ENCODE results near the gene MCM6. TPM values are rescaled to one million over a fixed set of nuclear protein-coding genes. Genes with fewer than 3 reads are reported as not detected.
"Not testable (repeated sequence)": the region's sequence is repeated elsewhere in the genome, so short reads cannot be mapped to it uniquely, and the experiment has no call there.

The MCM6 gene
- total RNA-seq, 1 donor from 2014 or later: 9.6 TPM

DNA sequence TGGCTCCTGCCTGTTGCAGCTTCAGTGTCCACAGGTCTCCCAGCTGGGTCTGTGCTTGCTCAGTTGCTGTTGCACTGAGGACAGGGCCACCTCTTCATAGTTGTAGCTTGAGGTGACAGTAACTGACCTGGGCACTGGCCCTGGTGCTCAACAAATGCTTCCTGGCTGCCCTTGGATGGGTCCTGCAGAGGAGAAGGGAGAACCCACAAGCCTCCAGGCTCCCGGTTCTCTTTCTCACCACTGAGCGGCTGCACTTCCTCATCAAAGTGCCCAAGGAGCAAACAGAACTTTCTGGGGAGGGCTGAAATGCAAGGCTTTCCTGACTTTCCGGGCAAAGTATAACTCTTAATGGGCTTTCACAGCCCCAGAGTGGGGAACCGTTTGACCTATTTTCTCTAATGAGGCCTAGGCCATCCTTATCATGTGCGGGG, 78.0 kb downstream of the MCM6 start:
- TF ChIP-seq POLR2A (IDR thresholded peaks at IDR 0.05) (no peak), POLR2AphosphoS5 (IDR thresholded peaks at IDR 0.05; ENCODE audit: insufficient read depth in 1 of 2, low read depth in 1 of 2) (no peak)
- TF ChIP-seq, protein P1, sequence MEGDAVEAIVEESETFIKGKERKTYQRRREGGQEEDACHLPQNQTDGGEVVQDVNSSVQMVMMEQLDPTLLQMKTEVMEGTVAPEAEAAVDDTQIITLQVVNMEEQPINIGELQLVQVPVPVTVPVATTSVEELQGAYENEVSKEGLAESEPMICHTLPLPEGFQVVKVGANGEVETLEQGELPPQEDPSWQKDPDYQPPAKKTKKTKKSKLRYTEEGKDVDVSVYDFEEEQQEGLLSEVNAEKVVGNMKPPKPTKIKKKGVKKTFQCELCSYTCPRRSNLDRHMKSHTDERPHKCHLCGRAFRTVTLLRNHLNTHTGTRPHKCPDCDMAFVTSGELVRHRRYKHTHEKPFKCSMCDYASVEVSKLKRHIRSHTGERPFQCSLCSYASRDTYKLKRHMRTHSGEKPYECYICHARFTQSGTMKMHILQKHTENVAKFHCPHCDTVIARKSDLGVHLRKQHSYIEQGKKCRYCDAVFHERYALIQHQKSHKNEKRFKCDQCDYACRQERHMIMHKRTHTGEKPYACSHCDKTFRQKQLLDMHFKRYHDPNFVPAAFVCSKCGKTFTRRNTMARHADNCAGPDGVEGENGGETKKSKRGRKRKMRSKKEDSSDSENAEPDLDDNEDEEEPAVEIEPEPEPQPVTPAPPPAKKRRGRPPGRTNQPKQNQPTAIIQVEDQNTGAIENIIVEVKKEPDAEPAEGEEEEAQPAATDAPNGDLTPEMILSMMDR (IDR thresholded peaks at IDR 0.05): no peak
- no peak overlapping the region for H3K27ac ChIP-seq
- intact Hi-C loops (cut with DNase I): no loop called here
- H3K27me3 ChIP-seq: no peaks in the 10 kb centered on the region
- H3K4me3 ChIP-seq: no peak overlapping the region
- no peaks in the 10 kb centered on the region for H3K9me3 ChIP-seq
- H3K4me1 ChIP-seq: no peaks in the 10 kb centered on the region
- no peaks in the 10 kb centered on the region for H3K36me3 ChIP-seq
- DNase-seq (ENCODE audit: extremely low spot score in 2 of 2): no peak

DNA sequence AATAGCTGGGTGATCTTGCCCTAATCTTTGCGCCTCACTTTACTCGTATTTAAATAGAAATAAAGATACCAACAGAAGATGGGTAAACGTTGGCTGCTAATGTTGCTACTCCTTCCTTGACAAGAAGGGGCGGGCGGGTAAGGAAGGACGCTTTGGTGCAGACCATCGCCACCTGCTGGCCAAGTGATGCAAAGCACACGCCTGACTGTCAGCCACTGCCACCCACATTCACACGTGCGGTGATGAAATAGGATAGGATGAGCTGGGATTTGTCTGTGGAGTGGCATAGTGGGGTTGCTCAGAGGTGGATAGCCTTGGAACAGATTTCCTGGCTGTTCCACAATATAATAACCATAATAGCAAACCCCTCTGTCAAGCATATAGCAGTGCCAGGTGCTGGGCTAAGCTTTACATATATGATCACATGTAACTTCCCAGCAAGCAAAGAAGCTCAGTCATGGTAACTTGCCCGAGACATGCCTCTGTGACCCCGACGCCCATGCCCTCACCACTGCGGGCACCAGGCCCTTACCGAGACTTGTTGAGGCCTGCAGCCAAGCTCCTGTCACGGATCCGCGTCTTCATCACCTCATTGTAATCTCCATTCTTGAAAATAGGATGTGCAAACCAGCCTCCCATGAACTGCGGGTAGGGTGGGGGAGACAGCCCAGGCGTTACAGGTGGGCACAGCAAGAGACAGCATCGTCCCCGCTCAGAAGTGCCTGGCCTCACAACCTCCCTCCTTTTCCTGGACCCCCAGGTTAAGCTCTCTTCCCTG, 78.6 kb downstream of the MCM6 start:
- Histone ChIP-seq H3K9me3 (no peaks in the 10 kb centered on the region), H3K36me3 (no peaks in the 10 kb centered on the region), H3K27ac (no peak overlapping the region), H3K4me1 (no peaks in the 10 kb centered on the region), H3K4me3 (no peak overlapping the region), H3K27me3 (no peaks in the 10 kb centered on the region)
- TF ChIP-seq POLR2A (IDR thresholded peaks at IDR 0.05): no peak
- no peak for TF ChIP-seq POLR2AphosphoS5 (IDR thresholded peaks at IDR 0.05; ENCODE audit: insufficient read depth in 1 of 2, low read depth in 1 of 2)
- TF ChIP-seq, protein P1 (IDR thresholded peaks at IDR 0.05): peak; percentile 53 to 62 (median 60)
- intact Hi-C loops (cut with DNase I): no loop called here
- no peak for DNase-seq (ENCODE audit: extremely low spot score in 2 of 2)

DNA sequence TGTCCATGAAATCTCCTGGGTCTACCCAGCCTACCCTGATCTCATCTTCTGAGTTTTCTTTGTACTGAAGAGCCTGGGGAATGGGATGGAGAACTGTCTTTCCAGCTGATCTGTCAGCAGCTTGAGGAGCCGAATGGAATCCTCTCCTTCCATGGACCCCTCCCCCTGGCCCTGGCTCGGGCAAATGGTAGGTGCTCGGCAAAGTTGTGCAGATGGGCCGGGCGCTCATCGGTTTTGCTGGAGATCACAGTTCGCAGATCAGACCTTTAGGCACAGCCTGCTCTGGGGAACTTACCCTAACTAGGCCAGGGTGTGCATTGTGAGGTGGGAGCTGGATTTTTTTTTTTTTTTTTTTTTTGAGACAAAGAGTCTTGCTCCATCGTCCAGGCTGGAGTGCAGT, 79.6 kb downstream of the MCM6 start:
- H3K9me3 ChIP-seq: no peaks in the 10 kb centered on the region
- H3K27ac ChIP-seq: no peak overlapping the region
- H3K4me1 ChIP-seq: no peaks in the 10 kb centered on the region
- intact Hi-C loops (cut with DNase I): no loop called here
- no peaks in the 10 kb centered on the region for H3K36me3 ChIP-seq
- DNase-seq (ENCODE audit: extremely low spot score in 2 of 2): no peak
- H3K4me3 ChIP-seq: no peak overlapping the region
- no peak for TF ChIP-seq POLR2AphosphoS5 (IDR thresholded peaks at IDR 0.05; ENCODE audit: insufficient read depth in 1 of 2, low read depth in 1 of 2)
- TF ChIP-seq POLR2A (IDR thresholded peaks at IDR 0.05): no peak
- TF ChIP-seq, protein P1 (IDR thresholded peaks at IDR 0.05): no peak
- H3K27me3 ChIP-seq: no peaks in the 10 kb centered on the region

DNA sequence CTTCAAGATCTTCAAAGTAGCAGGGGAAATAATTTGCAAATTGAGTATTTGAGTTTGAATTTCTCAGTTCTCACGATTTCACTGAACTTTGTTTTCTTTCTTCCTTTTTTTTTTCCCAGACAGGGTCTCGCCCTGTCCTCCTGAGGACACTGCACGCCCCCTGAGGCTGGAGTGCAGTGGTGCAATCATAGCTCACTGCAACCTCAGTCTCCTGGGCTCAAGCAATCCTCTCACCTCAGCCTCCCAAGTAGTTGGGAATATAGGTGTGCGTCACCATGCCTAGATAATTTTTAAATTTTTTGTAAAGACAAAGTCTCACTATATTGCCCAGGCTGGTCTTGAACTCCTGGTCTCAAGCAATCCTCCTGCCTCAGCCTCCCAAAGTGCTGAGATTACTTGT, 80.6 kb downstream of the MCM6 start:
- DNase-seq (ENCODE audit: extremely low spot score in 2 of 2); H3K27ac ChIP-seq; H3K36me3 ChIP-seq; H3K4me1 ChIP-seq; H3K9me3 ChIP-seq; H3K27me3 ChIP-seq; H3K4me3 ChIP-seq; intact Hi-C loops (cut with DNase I): not testable (repeated sequence)

DNA sequence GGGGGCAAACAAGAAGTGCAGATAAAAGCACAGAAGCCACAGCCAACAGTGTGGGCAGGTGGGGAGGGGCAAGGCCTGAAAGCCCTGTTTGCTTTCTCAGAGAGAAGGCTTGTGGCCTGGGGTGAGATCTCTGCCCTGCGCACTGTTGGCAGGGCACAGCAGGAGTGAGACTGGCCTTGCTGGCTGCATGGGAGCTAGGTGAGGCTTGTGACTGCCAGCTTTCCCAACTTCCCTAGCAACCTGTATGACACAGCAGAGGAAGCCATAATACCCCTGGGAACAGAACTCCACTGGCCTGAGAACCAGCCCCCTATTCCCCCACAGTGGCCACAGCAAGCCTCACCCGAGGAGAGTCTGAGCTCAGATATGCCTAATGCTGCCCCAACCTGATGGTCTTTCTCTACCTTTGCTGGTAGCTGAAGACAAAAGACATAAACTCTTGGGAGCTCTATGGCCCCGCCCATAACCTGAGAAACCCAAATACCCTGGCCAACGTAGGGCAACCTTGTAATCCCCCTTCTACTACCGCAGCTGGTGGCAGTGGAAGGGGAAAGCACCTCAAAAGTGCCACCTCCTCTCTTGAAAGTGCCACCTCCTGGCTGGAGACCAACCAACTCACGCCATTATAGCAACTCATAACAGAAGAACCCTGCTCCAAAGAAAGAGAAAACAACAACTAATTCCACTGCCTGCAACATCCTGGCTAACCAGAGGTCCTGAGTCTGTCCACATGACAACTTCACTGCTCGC, 83.7 kb downstream of the MCM6 start:
- Histone ChIP-seq H3K4me3 (no peak overlapping the region), H3K27ac (no peak overlapping the region), H3K36me3 (no peaks in the 10 kb centered on the region), H3K27me3 (no peaks in the 10 kb centered on the region), H3K4me1 (no peaks in the 10 kb centered on the region), H3K9me3 (no peaks in the 10 kb centered on the region)
- intact Hi-C loops (cut with DNase I): no loop called here
- DNase-seq (ENCODE audit: extremely low spot score in 2 of 2): no peak
- TF ChIP-seq POLR2A (IDR thresholded peaks at IDR 0.05): no peak
- TF ChIP-seq, protein P1 (IDR thresholded peaks at IDR 0.05): no peak
- TF ChIP-seq POLR2AphosphoS5 (IDR thresholded peaks at IDR 0.05; ENCODE audit: insufficient read depth in 1 of 2, low read depth in 1 of 2): no peak
